ENCODE data around the gene LMX1A. TPM values are rescaled to one million over a fixed set of nuclear protein-coding genes. Genes with fewer than 3 reads are reported as not detected.
A peak's percentile ranks its signal among the peaks of the same experiment; 100 is the strongest.

The LMX1A gene
- total RNA-seq, 2 donors from 2014 or later, result not detected

DNA sequence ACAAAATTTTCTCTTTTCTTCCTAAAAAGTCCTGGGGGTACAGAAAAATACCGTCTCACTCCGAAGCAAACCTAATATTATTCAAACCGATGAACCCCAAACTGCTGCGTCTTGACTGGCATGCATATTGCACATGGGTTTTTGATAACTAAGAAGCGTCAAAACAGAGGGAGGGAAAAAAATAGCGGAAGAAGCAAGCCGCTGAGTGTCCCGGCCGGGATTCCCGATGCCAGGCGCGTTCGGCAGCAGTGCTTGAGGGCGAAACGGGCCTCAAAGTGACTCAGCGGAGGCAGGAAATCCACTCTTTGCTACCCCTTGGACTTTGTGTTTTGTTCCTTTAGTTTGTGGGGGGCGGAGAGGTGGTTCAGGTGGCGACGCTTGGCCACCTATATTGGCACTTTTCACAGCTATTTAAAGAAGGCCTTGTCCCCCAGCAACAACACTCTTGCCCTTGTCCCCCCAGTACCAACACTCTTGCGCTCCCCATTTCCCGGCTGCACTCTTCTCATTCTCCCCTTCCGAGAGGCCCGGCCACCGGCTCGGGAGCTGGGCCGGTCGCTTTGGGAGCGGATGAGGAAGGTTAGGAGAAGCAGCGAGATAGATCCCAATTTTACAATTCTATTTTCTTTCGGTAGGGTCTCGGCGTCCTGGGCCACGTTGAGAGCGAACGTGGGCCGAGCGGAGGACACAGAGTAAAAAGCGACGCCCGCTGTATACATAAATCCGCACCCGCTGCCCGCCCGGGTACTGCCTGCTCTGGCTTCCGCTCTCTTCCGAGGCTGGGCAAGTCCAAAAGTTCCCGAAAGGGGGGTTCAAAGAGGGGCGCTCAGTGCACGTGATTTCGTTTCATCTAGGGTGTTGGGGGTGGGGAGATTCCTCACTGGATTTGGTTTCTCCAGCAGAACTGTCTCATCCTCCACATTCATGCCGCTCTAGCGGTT lies 2.5 kb downstream of the LMX1A start:
- H3K27ac Mint-ChIP-seq, result no peak overlapping the region
- no peaks in the 10 kb centered on the region for H3K4me1 Mint-ChIP-seq (ENCODE audit: low read depth in 2 of 2)
- ATAC-seq (no peak), DNase-seq (ENCODE audit: low spot score) (no peak)
- no peaks in the 10 kb centered on the region for H3K36me3 Mint-ChIP-seq
- peak overlapping the region; percentile 15 for H3K4me3 Mint-ChIP-seq
- H3K27me3 Mint-ChIP-seq, result peaks cover 53 to 72% of the 10 kb centered on the region in 2 donors
- H3K9me3 Mint-ChIP-seq, result no peaks in the 10 kb centered on the region

DNA sequence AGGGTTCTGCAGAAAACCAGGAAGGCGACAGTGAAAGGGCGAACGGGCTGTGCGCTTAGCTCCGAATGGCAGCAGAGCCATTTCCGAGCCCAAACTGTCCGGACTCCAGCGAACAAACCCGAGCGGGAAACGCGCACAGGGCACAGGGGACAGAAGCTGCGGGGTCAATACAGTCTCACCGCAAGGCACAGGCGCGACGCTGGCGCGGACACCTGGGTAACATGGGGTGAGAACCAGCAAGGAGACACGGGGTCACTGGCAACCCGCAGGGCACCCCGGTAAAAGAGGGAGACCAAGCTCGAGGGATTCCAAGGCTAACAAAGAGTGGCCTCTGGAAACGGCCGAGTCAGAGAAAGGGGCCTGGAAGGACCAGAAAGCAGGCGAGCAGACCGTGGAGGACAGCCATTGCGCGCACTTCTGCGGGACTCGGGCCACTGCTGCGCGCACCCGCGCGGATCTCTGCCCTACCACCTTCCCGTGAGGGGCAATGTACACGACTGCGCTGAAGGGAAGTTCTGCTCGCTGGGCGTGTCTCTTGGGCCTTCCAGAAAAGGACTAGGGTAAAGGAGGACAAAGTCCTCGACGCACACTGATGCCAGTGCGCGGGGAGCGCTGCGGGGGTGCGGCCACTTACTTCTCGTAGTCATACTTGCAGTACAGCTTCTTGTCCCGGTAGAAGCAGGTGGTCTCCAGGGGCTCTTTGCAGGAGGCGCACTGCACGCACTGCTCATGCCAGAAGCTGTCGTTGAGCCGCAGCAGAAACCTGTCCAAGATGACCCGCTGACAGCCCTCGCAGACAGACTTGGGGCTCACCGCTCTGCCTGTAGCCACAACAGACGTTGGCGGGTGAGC lies 3.8 kb downstream of the LMX1A start:
- Mint-ChIP-seq H3K9me3 (no peaks in the 10 kb centered on the region), H3K36me3 (no peaks in the 10 kb centered on the region), H3K4me3 (no peak overlapping the region), H3K27me3 (peaks cover 57 to 78% of the 10 kb centered on the region in 2 donors), H3K4me1 (ENCODE audit: low read depth in 2 of 2) (no peaks in the 10 kb centered on the region), H3K27ac (no peak overlapping the region)
- ATAC-seq (peak in 1 of 2 donors; percentile 24), DNase-seq (ENCODE audit: low spot score) (no peak)

DNA sequence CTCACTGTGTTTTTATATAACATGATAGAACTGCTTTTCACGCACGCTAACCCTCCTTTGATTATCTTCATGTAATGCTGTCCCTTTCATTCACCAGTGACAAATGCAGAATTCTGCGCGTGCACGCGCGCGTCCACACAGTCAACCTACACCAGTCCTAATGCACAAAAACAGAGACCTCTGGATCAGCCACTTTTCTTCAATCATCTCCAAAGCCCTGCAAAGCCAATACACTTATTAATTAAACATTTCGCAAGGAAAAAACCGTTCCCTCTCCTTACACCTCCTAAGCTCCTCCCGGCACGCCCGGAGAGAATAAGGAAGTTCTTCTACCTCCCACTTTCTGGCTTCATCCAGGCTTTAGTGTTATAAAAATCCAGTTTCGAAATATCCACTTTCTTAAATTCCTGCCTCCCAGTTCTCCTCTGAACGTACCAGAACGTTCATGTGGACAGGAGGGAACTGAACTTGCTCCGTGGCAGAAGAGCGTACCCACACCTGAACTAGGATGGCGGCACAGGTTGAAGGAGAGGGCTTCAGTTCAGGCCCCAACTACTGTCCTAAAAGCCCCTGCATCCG lies 4.6 kb downstream of the LMX1A start:
- ATAC-seq (no peak), DNase-seq (ENCODE audit: low spot score) (no peak)
- no peaks in the 10 kb centered on the region for H3K4me1 Mint-ChIP-seq (ENCODE audit: low read depth in 2 of 2)
- H3K27me3 Mint-ChIP-seq, result peaks cover 54 to 78% of the 10 kb centered on the region in 2 donors
- no peak overlapping the region for H3K4me3 Mint-ChIP-seq
- no peaks in the 10 kb centered on the region for H3K9me3 Mint-ChIP-seq
- H3K36me3 Mint-ChIP-seq, result no peaks in the 10 kb centered on the region
- no peak overlapping the region for H3K27ac Mint-ChIP-seq

DNA sequence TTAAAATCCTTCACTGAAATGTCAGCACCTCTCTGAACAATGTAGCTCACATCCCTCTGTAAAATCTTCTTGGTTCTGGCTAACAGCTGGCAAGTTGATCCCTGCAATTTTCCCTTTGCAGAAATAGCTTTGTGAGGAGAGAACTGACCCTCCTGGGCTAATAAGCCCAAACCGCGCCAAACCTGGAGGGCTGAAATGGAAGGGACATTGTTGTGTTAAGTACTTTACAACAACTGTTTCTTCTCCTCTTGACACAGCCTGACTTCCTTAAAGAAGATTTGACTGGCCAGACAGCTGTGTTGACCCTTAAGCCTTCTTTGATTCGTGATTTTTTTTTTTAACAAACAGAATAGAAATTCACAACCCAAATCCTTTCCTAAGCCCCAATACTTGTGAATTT lies 5.7 kb downstream of the LMX1A start:
- no peaks in the 10 kb centered on the region for H3K36me3 Mint-ChIP-seq
- no peak for ATAC-seq
- peaks cover 54 to 86% of the 10 kb centered on the region in 2 donors for H3K27me3 Mint-ChIP-seq
- H3K27ac Mint-ChIP-seq, result no peak overlapping the region
- H3K4me3 Mint-ChIP-seq, result no peak overlapping the region
- no peak for DNase-seq (ENCODE audit: low spot score)
- no peaks in the 10 kb centered on the region for H3K9me3 Mint-ChIP-seq
- no peaks in the 10 kb centered on the region for H3K4me1 Mint-ChIP-seq (ENCODE audit: low read depth in 2 of 2)

DNA sequence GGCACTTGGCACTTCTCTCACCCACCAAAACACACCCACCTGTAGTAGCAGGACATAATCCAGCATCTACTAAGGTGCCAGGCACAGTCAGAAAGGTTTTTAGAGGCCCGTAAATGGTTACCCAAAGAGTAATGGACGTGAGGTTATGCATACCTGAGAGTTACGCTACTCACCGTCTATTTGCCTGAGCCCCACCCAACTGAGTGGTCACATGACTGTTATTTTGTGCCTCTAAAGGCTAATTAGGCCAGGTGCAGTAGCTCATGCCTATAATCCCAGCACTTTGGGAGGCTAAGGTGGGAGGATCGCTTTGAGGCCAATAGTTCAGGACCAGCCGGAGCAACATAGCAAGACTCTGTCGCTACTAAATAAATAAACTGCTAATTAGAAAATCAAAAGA lies 11.0 kb downstream of the LMX1A start:
- no peak overlapping the region for H3K4me3 Mint-ChIP-seq
- H3K4me1 Mint-ChIP-seq (ENCODE audit: low read depth in 2 of 2), result no peaks in the 10 kb centered on the region
- no peaks in the 10 kb centered on the region for H3K36me3 Mint-ChIP-seq
- peaks cover 44 to 65% of the 10 kb centered on the region in 2 donors for H3K27me3 Mint-ChIP-seq
- ATAC-seq (no peak), DNase-seq (ENCODE audit: low spot score) (no peak)
- no peak overlapping the region for H3K27ac Mint-ChIP-seq
- no peaks in the 10 kb centered on the region for H3K9me3 Mint-ChIP-seq

DNA sequence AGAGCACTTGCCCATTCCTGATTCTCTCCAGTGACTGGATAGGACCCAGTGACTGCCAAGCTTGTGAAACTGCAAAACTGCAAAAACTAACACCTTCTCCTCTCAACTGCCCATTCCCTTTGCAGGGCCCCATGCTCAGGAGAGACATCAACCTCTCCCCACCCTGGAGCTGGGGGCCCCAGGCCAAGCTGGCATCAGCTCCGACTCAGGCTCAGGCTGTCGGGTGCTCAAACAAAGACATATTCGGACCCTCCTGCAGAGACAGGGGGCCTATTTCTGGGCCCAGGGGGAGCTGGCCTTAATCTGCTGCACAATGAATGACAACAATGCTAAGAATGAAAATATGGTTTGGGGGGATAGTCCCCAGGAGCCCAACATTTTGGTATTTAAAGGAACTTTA lies 11.8 kb downstream of the LMX1A start:
- Mint-ChIP-seq H3K9me3 (no peaks in the 10 kb centered on the region), H3K4me3 (no peak overlapping the region), H3K27ac (no peak overlapping the region), H3K36me3 (no peaks in the 10 kb centered on the region), H3K27me3 (peaks cover 46 to 71% of the 10 kb centered on the region in 2 donors), H3K4me1 (ENCODE audit: low read depth in 2 of 2) (no peaks in the 10 kb centered on the region)
- DNase-seq (ENCODE audit: low spot score), result no peak
- no peak for ATAC-seq

DNA sequence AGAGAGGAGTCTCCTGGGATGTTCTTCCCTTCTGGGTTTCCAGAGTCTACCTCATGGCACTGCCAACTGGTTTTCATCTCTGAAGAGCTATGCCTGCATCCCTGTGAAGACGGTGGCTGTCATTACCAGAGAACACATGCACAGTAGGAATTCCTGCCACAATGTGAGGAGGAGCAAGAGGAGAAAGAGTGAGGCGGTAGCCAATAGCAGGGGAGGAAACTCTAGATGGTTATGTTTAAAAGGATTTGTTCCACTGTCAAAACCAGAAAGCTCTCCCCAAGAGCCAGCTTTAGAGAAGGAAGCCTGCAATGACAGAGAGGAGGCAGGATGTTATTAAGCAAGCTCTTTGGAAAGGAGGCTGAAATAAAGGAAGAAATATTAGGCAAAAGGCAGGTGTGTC lies 12.3 kb downstream of the LMX1A start:
- Mint-ChIP-seq H3K4me1 (ENCODE audit: low read depth in 2 of 2) (no peaks in the 10 kb centered on the region), H3K27me3 (peaks cover 41 to 70% of the 10 kb centered on the region in 2 donors), H3K4me3 (no peak overlapping the region), H3K27ac (no peak overlapping the region), H3K9me3 (no peaks in the 10 kb centered on the region), H3K36me3 (no peaks in the 10 kb centered on the region)
- no peak for DNase-seq (ENCODE audit: low spot score)
- no peak for ATAC-seq

DNA sequence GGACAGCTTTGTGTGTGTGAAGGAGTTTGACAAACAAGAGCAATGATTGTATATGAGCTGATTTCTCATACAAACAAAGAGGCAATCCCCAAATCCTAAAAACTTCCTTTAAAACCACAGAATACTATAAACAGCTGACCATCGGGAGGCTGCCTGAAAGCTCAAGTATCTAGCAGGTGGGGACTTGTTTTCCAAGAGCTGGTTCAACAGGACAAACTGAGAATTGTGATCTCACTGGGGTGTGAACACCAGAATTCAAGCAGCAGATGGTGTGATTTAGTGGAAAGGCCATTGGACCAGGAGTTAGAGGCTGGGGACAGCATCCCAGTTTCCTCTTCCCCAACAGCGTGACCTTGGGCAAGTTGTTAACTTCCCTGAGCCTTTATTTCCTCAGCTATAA lies 13.9 kb downstream of the LMX1A start:
- Mint-ChIP-seq H3K4me1 (ENCODE audit: low read depth in 2 of 2) (no peaks in the 10 kb centered on the region), H3K9me3 (no peaks in the 10 kb centered on the region), H3K4me3 (no peak overlapping the region), H3K36me3 (no peaks in the 10 kb centered on the region), H3K27ac (no peak overlapping the region), H3K27me3 (peaks cover 33 to 53% of the 10 kb centered on the region in 2 donors)
- ATAC-seq (no peak), DNase-seq (ENCODE audit: low spot score) (no peak)

DNA sequence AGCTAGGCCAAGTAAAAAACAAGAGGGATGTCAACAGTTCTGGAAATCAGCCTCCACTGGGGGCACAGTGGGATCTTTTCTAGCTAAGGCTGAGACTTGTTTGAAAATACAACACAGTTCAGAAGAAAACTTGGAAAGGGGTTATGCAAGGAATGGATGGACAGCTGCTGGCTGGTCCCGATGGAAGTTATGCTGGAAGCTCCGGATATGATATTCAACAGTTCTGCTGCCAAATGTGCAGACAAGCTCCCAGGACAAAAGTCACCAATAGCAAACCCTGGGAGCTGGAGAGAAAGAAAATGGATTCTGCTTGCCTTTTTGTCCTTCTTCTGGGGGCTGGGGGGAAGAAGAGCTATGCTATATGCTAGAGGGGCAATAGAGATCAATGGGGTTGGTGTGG lies 14.3 kb downstream of the LMX1A start:
- DNase-seq (ENCODE audit: low spot score) (no peak), ATAC-seq (no peak)
- no peak overlapping the region for H3K4me3 Mint-ChIP-seq
- peaks cover 30 to 49% of the 10 kb centered on the region in 2 donors for H3K27me3 Mint-ChIP-seq
- no peaks in the 10 kb centered on the region for H3K9me3 Mint-ChIP-seq
- no peaks in the 10 kb centered on the region for H3K36me3 Mint-ChIP-seq
- H3K27ac Mint-ChIP-seq, result no peak overlapping the region
- H3K4me1 Mint-ChIP-seq (ENCODE audit: low read depth in 2 of 2), result no peaks in the 10 kb centered on the region

DNA sequence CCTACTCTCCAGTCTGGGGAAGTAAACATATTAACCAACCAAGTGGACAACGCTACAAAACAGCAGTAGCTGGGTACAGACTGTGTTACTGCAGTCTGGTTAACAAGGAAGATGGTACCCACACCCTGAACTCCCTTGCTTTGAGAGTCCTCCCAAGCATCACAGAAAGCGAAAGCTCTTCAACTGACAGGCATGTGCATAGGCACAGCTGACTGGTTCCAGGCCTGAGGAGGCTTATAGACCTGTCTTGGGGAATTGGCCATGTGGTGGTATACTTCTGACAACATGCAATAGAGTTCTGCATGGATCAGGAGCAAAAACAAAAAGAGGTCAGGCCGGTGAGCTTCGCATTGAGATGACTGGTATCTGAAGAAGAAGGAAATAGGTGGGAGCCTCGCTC lies 17.4 kb downstream of the LMX1A start:
- Mint-ChIP-seq H3K4me1 (ENCODE audit: low read depth in 2 of 2) (no peaks in the 10 kb centered on the region), H3K4me3 (no peak overlapping the region), H3K27ac (no peak overlapping the region), H3K27me3 (peaks cover 24 to 45% of the 10 kb centered on the region in 2 donors), H3K36me3 (no peaks in the 10 kb centered on the region), H3K9me3 (no peaks in the 10 kb centered on the region)
- DNase-seq (ENCODE audit: low spot score) (no peak), ATAC-seq (no peak)

DNA sequence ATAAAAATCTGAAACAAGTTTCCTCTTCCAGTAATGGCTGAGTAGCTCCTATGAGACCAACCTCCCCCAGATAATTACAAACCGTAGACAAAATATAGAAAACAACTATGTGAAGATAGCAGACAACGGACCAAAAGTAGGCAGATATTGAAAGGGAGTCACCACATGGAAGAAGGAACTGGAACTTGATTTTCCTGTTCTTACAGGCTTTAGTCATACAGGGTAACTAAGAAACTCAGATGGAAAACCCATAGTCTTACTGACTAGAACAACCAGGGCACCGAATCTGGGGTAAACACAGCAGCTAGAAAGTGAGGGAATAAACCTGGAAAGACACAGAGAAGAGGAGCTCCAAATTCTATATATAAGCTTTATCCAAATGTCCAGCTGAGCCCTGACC lies 26.0 kb downstream of the LMX1A start:
- H3K4me3 Mint-ChIP-seq, result no peak overlapping the region
- no peaks in the 10 kb centered on the region for H3K36me3 Mint-ChIP-seq
- H3K27me3 Mint-ChIP-seq, result peaks cover 25 to 44% of the 10 kb centered on the region in 2 donors

DNA sequence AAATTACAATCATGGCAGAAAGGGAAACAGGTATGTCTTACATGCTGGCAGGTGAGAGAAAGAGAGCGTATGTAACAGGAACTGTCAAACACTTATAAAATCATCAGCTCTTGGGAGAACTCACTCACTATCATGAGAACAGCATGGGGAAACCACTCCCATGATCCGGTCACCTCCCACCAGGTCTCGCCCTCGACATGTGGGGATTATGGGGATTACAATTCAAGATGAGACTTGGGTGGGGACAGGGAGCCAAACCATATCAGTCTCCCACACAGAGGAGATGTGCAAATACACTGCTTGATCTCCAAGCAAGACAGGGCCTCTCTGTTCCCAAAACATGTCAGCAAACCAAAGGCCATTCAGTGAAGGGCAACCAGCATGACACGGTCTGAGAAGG lies 27.4 kb downstream of the LMX1A start:
- no peaks in the 10 kb centered on the region for H3K9me3 Mint-ChIP-seq
- H3K27ac Mint-ChIP-seq, result no peak overlapping the region
- H3K4me1 Mint-ChIP-seq (ENCODE audit: low read depth in 2 of 2), result no peaks in the 10 kb centered on the region
- no peak overlapping the region for H3K4me3 Mint-ChIP-seq
- H3K27me3 Mint-ChIP-seq, result peaks cover 25 to 40% of the 10 kb centered on the region in 2 donors
- no peak for DNase-seq (ENCODE audit: low spot score)
- ATAC-seq, result no peak
- no peaks in the 10 kb centered on the region for H3K36me3 Mint-ChIP-seq

More for the DNA sequence above, 26.0 kb downstream of the LMX1A start:
- Mint-ChIP-seq H3K9me3 (no peaks in the 10 kb centered on the region), H3K27ac (no peak overlapping the region), H3K4me1 (ENCODE audit: low read depth in 2 of 2) (no peaks in the 10 kb centered on the region)
- no peak for DNase-seq (ENCODE audit: low spot score)
- no peak for ATAC-seq

DNA sequence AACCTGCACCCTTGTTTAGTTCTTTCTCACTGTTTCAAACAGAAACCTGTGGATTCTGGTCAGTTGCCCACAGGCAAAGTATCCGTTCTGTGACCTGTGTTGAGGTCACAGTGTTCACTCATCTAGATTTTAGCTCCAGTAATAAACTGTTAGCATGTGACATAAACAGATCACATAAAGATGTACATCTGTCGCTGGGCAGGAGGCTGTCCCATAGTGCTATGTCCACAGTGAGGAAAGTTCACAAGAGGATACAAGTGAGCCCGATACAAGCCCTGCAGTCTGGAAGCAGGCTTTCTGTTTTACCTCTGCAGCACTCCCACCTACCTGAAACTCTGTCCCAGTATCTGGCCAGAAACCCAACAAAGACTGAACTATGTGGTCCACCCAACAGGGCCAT lies 28.4 kb downstream of the LMX1A start:
- ATAC-seq (no peak), DNase-seq (ENCODE audit: low spot score) (no peak)
- no peaks in the 10 kb centered on the region for H3K4me1 Mint-ChIP-seq (ENCODE audit: low read depth in 2 of 2)
- no peak overlapping the region for H3K4me3 Mint-ChIP-seq
- no peaks in the 10 kb centered on the region for H3K36me3 Mint-ChIP-seq
- no peak overlapping the region for H3K27ac Mint-ChIP-seq
- peaks cover 27 to 40% of the 10 kb centered on the region in 2 donors for H3K27me3 Mint-ChIP-seq
- no peaks in the 10 kb centered on the region for H3K9me3 Mint-ChIP-seq

DNA sequence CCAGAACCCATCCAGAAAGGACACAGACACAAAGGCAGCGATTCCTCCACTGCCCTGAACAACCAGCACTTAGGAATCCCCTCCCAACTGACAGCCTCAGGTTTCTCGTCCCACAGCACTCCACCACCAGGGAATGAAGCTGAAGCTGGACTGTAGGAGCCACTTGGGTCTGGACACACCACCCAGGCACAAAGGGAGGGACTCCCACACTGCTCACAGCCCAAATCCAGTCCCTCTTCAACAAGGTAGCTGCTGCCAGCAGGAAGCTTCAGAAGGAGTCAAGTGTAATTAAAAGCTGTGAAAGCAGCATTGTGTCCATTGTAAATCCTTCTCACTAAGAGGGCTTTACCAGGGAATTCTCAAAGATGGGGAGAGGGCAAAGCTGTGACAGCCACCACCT lies 29.0 kb downstream of the LMX1A start:
- Mint-ChIP-seq H3K9me3 (no peaks in the 10 kb centered on the region), H3K4me1 (ENCODE audit: low read depth in 2 of 2) (no peaks in the 10 kb centered on the region), H3K27me3 (peaks cover 30 to 35% of the 10 kb centered on the region in 2 donors), H3K4me3 (no peak overlapping the region), H3K36me3 (no peaks in the 10 kb centered on the region), H3K27ac (no peak overlapping the region)
- DNase-seq (ENCODE audit: low spot score) (no peak), ATAC-seq (no peak)
